H1 (cell line): ENCODE measurements around the gene IL6ST. TPM values are rescaled to one million over a fixed set of nuclear protein-coding genes. Genes with fewer than 3 reads are reported as not detected.

ENCODE experiments used
- CBX5 ChIP-seq: fragments of 300-800, 300-1000 bp; sonication (generic); IDR thresholded peaks from 2 replicates; pipeline ENCODE4 v1.7.1; 2016; ENCODE audit warnings: antibody characterized with exemption, low read length, low read depth
- CHD1 ChIP-seq: IDR thresholded peaks from 2 replicates; pipeline ENCODE4 v1.6.1; 2012; ENCODE audit warnings: low read depth, low read length, improper control_type of control experiment
- CHD2 ChIP-seq: IDR thresholded peaks from 2 replicates; pipeline ENCODE4 v1.6.1; 2012; ENCODE audit warnings: low read length, improper control_type of control experiment
- CREB1 ChIP-seq: IDR thresholded peaks from 2 replicates; pipeline ENCODE4 v1.6.1; 2012; ENCODE audit warnings: inconsistent platforms
- E2F6 ChIP-seq: IDR thresholded peaks from 2 replicates; pipeline ENCODE4 v1.6.1; 2012; ENCODE audit warnings: inconsistent platforms
- HDAC2 ChIP-seq, 2 experiments: fragments of 300-600 bp in 1 of 2; sonication (generic) in 1 of 2; IDR thresholded peaks; 2 replicates each; pipeline ENCODE4 v1.6.1; 2011 to 2012; ENCODE audit warnings: low read depth in 2 of 2, low read length in 2 of 2, mild to moderate bottlenecking in 2 of 2, moderate library complexity in 2 of 2, borderline replicate concordance in 1 of 2, inconsistent platforms in 1 of 2
- POLR2A ChIP-seq, 2 experiments: IDR thresholded peaks; 1 replicate in 1 of 2; 2 replicates in 1 of 2; pipeline ENCODE4 v1.6.1; 2011; ENCODE audit warnings: low read depth in 2 of 2, low read length in 2 of 2, mild to moderate bottlenecking in 2 of 2; ENCODE audit errors: control extremely low read depth in 1 of 2
- RBBP5 ChIP-seq: IDR thresholded peaks from 2 replicates; pipeline ENCODE4 v1.7.1; 2012; ENCODE audit warnings: low read depth, mild to moderate bottlenecking, inconsistent platforms, low read length, moderate library complexity, borderline replicate concordance
- SIRT6 ChIP-seq: IDR thresholded peaks from one replicate; pipeline ENCODE4 v1.7.1; 2012; ENCODE audit warnings: low read length, inconsistent platforms
- polyA plus RNA-seq, 7 experiments: library from polyadenylated mRNA; depleted of rRNA in 3 of 7; stranded (reverse) in 5 of 7; unstranded in 2 of 7; fragments of >200 nt in 5 of 7; fragments of 200-250 nt in 2 of 7; gene quantifications; 1 replicate in 5 of 7; 2 replicates in 1 of 7; 4 replicates in 1 of 7; pipeline versions ENCODE4 v1.2.1 to v1.2.3, GENCODE V29; 2011 to 2013; ENCODE audit warnings: missing spikeins in 2 of 7, mixed read lengths in 2 of 7
- total RNA-seq: library from RNA; stranded (reverse); fragmentation: NEBNext Ultra II Directional; extraction: Animal tissue kit (Norgen Biotek cat#: 25700); gene quantifications from 2 replicates; pipeline ENCODE4 v1.2.1, GENCODE V29; 2021
- TF ChIP-seq, protein P1 (sequence below): IDR thresholded peaks from 2 replicates; pipeline ENCODE4 v1.6.1; 2011; ENCODE audit warnings: low read depth, mild to moderate bottlenecking, low read length; ENCODE audit not compliant: insufficient read depth

Gene IL6ST
- total and polyA plus RNA-seq, 2 of the 8 experiments (the other 6 are each of a cell fraction or from before 2014, with no cell fraction given), result 1.4 to 11.1 TPM

- no peak for TF ChIP-seq E2F6
- TF ChIP-seq, protein P1, sequence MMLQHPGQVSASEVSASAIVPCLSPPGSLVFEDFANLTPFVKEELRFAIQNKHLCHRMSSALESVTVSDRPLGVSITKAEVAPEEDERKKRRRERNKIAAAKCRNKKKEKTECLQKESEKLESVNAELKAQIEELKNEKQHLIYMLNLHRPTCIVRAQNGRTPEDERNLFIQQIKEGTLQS, result no peak
- TF ChIP-seq CHD2, result no peak
- TF ChIP-seq CHD1, result no peak
- TF ChIP-seq CBX5, result no peak
- TF ChIP-seq RBBP5, result no peak
- no peak for TF ChIP-seq CREB1
- TF ChIP-seq POLR2A (IDR thresholded peaks at IDR 0.05; ENCODE audit: control extremely low read depth in 1 of 2, low read depth in 2 of 2, low read length in 2 of 2), result no peak
- TF ChIP-seq SIRT6, result no peak
- TF ChIP-seq HDAC2 (IDR thresholded peaks at IDR 0.05; ENCODE audit: borderline replicate concordance in 1 of 2, low read depth in 2 of 2, low read length in 2 of 2), result no peak
These were observed 89.5 kb downstream of the IL6ST start (continued) for GRCh38 chr5:55905251-55905650.
